Measurements from ENCODE around the gene CEPT1. TPM values are rescaled to one million over a fixed set of nuclear protein-coding genes. Genes with fewer than 3 reads are reported as not detected.

The CEPT1 gene
- total RNA-seq, 1 experiment from 2014 or later, result 30.9 TPM

DNA sequence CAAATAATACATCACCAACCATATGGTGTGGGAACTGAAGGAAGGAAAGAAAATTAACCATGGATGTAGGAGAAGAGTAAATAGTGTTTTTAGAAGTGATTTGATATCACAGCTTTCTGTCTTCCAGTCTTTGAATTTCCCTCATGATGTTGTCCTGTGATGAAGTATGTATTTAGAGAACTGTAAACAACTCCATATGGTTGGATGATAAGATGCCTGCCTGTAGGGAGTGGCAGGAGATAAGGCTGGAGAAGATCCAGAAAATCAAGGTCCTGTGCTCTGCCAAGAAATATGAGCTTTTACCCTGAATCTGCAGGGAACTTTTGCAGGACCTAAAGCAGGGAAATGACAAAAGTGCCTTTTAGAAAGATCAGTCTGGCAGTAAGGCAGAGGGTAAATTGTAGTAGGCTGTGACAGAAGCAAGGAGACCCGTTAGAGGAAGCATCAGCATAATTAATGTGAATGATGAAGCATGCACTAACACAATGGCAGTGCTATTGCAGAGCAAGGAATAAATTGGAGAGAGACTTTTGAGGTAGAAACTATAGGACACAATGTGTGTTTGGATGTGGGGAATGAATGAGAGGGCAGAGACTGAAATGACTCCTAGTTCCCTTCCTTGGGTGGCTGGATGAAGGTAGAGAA lies 21.9 kb downstream of the CEPT1 start:
- CTCF ChIA-PET, result no interaction called here
- Histone ChIP-seq H3K27me3 (replicated peaks; ENCODE audit: insufficient read depth, low read depth, low read length, poor library complexity) (no peaks in the 10 kb centered on the region), H3K27ac (ENCODE audit: low read depth, low read length, poor library complexity, severe bottlenecking) (no peak overlapping the region), H3K4me3 (ENCODE audit: low read depth, low read length, poor library complexity, severe bottlenecking) (no peak overlapping the region), H3K4me1 (ENCODE audit: insufficient read depth, low read length, poor library complexity, severe bottlenecking) (peaks cover 6% of the 10 kb centered on the region), H3K9me3 (ENCODE audit: low read depth, low read length, poor library complexity, severe bottlenecking) (no peaks in the 10 kb centered on the region), H3K36me3 (ENCODE audit: insufficient read depth, low read length, poor library complexity, severe bottlenecking) (peaks cover 3% of the 10 kb centered on the region)
- BruUV-seq (replicated peaks), result no TSS peak
- intact Hi-C loops (cut with micrococcal nuclease; ENCODE audit: unreplicated experiment), result no loop called here
- no peak for DNase-seq (ENCODE audit: low spot score)
- TF ChIP-seq CTCF (conservative IDR thresholded peaks at IDR 0.05; ENCODE audit: low read depth, low read length) (no peak), EZH2 (IDR thresholded peaks at IDR 0.05; ENCODE audit: borderline replicate concordance, low read depth, low read length, poor library complexity, severe bottlenecking) (no peak)
- POLR2A ChIA-PET (ENCODE audit: low non-redundant PET), result no interaction called here

DNA sequence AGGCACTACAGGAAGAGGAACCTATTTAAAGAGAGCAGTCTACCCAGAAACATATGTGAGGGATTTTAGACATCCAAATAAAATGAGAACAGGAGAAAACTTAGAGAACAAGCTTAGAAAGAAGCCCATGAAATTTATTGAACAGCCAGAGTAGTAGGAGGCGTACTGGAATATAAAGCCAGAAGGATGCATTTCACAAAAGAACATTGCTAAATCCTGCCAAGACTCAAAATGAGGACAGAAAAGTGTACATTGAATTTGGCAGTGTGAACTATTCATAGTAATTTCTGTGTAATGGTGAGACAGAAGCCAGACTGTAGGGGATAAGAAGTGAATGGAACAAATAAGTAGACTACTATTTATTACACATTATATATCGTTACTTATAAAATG lies 22.5 kb downstream of the CEPT1 start:
- Histone ChIP-seq H3K36me3 (ENCODE audit: insufficient read depth, low read length, poor library complexity, severe bottlenecking) (peaks cover 3% of the 10 kb centered on the region), H3K4me3 (ENCODE audit: low read depth, low read length, poor library complexity, severe bottlenecking) (no peak overlapping the region), H3K4me1 (ENCODE audit: insufficient read depth, low read length, poor library complexity, severe bottlenecking) (peaks cover 6% of the 10 kb centered on the region), H3K27ac (ENCODE audit: low read depth, low read length, poor library complexity, severe bottlenecking) (no peak overlapping the region), H3K9me3 (ENCODE audit: low read depth, low read length, poor library complexity, severe bottlenecking) (no peaks in the 10 kb centered on the region), H3K27me3 (replicated peaks; ENCODE audit: insufficient read depth, low read depth, low read length, poor library complexity) (no peaks in the 10 kb centered on the region)
- no TSS peak for BruUV-seq (replicated peaks)
- intact Hi-C loops (cut with micrococcal nuclease; ENCODE audit: unreplicated experiment), result no loop called here
- POLR2A ChIA-PET (ENCODE audit: low non-redundant PET), result no interaction called here
- CTCF ChIA-PET, result no interaction called here
- TF ChIP-seq CTCF (conservative IDR thresholded peaks at IDR 0.05; ENCODE audit: low read depth, low read length) (no peak), EZH2 (IDR thresholded peaks at IDR 0.05; ENCODE audit: borderline replicate concordance, low read depth, low read length, poor library complexity, severe bottlenecking) (no peak)
- no peak for DNase-seq (ENCODE audit: low spot score)

GRCh38 chr1:111163363-111163762 lies 23.3 kb downstream of the CEPT1 start:
- H3K4me3 ChIP-seq (ENCODE audit: low read depth, low read length, poor library complexity, severe bottlenecking), result no peak overlapping the region
- peaks cover 8% of the 10 kb centered on the region for H3K36me3 ChIP-seq (ENCODE audit: insufficient read depth, low read length, poor library complexity, severe bottlenecking)
- TF ChIP-seq EZH2 (IDR thresholded peaks at IDR 0.05; ENCODE audit: borderline replicate concordance, low read depth, low read length, poor library complexity, severe bottlenecking), result no peak
- TF ChIP-seq CTCF (conservative IDR thresholded peaks at IDR 0.05; ENCODE audit: low read depth, low read length), result no peak
- no peaks in the 10 kb centered on the region for H3K9me3 ChIP-seq (ENCODE audit: low read depth, low read length, poor library complexity, severe bottlenecking)
- ChIA-PET POLR2A (ENCODE audit: low non-redundant PET) (no interaction called here), CTCF (no interaction called here)
- H3K27ac ChIP-seq (ENCODE audit: low read depth, low read length, poor library complexity, severe bottlenecking), result no peak overlapping the region
- no peaks in the 10 kb centered on the region for H3K27me3 ChIP-seq (replicated peaks; ENCODE audit: insufficient read depth, low read depth, low read length, poor library complexity)
- DNase-seq (ENCODE audit: low spot score), result no peak
- peaks cover 6% of the 10 kb centered on the region for H3K4me1 ChIP-seq (ENCODE audit: insufficient read depth, low read length, poor library complexity, severe bottlenecking)
- no TSS peak for BruUV-seq (replicated peaks)
- intact Hi-C loops (cut with micrococcal nuclease; ENCODE audit: unreplicated experiment), result no loop called here
